Measurements from ENCODE around the gene GCNT1. TPM values are rescaled to one million over a fixed set of nuclear protein-coding genes. Genes with fewer than 3 reads are reported as not detected.

Gene GCNT1
- 1 to 10 TPM in 6 of 8 experiments, under 1 TPM in 2; 0.60 to 2.7 (median 1.3) TPM for total RNA-seq

- Histone ChIP-seq H3K27ac (no peak within 1 kb of the TSS), H3K4me1 (replicated peaks in 1 of 2) (peaks cover 0 to 9% of the 10 kb centered on the region in 2 donors), H3K4me3 (peak within 1 kb of the TSS; percentile 46 to 64 (median 46))
- 0 to 20% (median 4%) methylated on average over 1 to 5 of the region's 65 CpGs; no CpG with 5 or more reads in 4 of the 10 experiments for WGBS, 10 experiments
- in situ Hi-C loops (cut with MboI; ENCODE audit: low pct_unique_long_range_greater_than_20kb in 2 of 9, low sequenced_read_pairs in 9 of 9, unreplicated experiment in 9 of 9) = loop anchor here in 1 of 9 experiments (25.0 kb wide), 1 partner anchor 253 kb away; no protein-coding TSS in a partner anchor
- ATAC-seq (replicated peaks in 6 of 8) = peak; percentile 79 to 97 (median 94)
Measured at GRCh38 chr9:76458903-76459693, at the start of gene GCNT1. GCNT1 (plus strand) TSS chr9:76459182; CDS start chr9:76502382, 43,200 bp downstream.

GRCh38 chr9:76412638-76413037, 46.3 kb upstream of the GCNT1 start:
- 17 to 100% (median 60%) methylated on average over 1 to 2 of the region's 2 CpGs; no CpG with 5 or more reads in 3 of the 10 experiments for WGBS, 10 experiments
- Histone ChIP-seq H3K4me3 (no peak overlapping the region), H3K27ac (no peak overlapping the region), H3K4me1 (replicated peaks in 1 of 2) (no peaks in the 10 kb centered on the region)
- in situ Hi-C loops (cut with MboI; ENCODE audit: low pct_unique_long_range_greater_than_20kb in 2 of 9, low sequenced_read_pairs in 9 of 9, unreplicated experiment in 9 of 9) = no loop called here
- no peak for ATAC-seq (replicated peaks in 6 of 8)

- H3K4me3 ChIP-seq = no peak overlapping the region
- in situ Hi-C loops (cut with MboI; ENCODE audit: low pct_unique_long_range_greater_than_20kb in 2 of 9, low sequenced_read_pairs in 9 of 9, unreplicated experiment in 9 of 9) = no loop called here
- no peak overlapping the region for H3K27ac ChIP-seq
- no peaks in the 10 kb centered on the region for H3K4me1 ChIP-seq (replicated peaks in 1 of 2)
- ATAC-seq (replicated peaks in 6 of 8) = no peak
Measured at GRCh38 chr9:76413658-76414057, 45.3 kb upstream of the GCNT1 start.

GRCh38 chr9:76414661-76415060, 44.3 kb upstream of the GCNT1 start:
- 40 to 100% (median 86%) methylated on average over 1 to 4 of the region's 4 CpGs; no CpG with 5 or more reads in 1 of the 10 experiments for WGBS, 10 experiments
- in situ Hi-C loops (cut with MboI; ENCODE audit: low pct_unique_long_range_greater_than_20kb in 2 of 9, low sequenced_read_pairs in 9 of 9, unreplicated experiment in 9 of 9) = no loop called here

GRCh38 chr9:76415154-76415553, 43.8 kb upstream of the GCNT1 start:
- no peak for ATAC-seq (replicated peaks in 6 of 8)
- in situ Hi-C loops (cut with MboI; ENCODE audit: low pct_unique_long_range_greater_than_20kb in 2 of 9, low sequenced_read_pairs in 9 of 9, unreplicated experiment in 9 of 9) = no loop called here
- Histone ChIP-seq H3K27ac (no peak overlapping the region), H3K4me3 (no peak overlapping the region), H3K4me1 (replicated peaks in 1 of 2) (no peaks in the 10 kb centered on the region)
- 100% methylated on average over 1 to 2 of the region's 2 CpGs; no CpG with 5 or more reads in 6 of the 10 experiments for WGBS, 10 experiments

More at GRCh38 chr9:76414661-76415060, 44.3 kb upstream of the GCNT1 start:
- no peak for ATAC-seq (replicated peaks in 6 of 8)
- Histone ChIP-seq H3K27ac (no peak overlapping the region), H3K4me3 (no peak overlapping the region), H3K4me1 (replicated peaks in 1 of 2) (no peaks in the 10 kb centered on the region)

GRCh38 chr9:76415731-76416130, 43.3 kb upstream of the GCNT1 start:
- Histone ChIP-seq H3K27ac (no peak overlapping the region), H3K4me1 (replicated peaks in 1 of 2) (no peaks in the 10 kb centered on the region), H3K4me3 (no peak overlapping the region)
- in situ Hi-C loops (cut with MboI; ENCODE audit: low pct_unique_long_range_greater_than_20kb in 2 of 9, low sequenced_read_pairs in 9 of 9, unreplicated experiment in 9 of 9) = no loop called here
- ATAC-seq (replicated peaks in 6 of 8) = peak in 2 of 8 experiments; percentile 37 to 40

GRCh38 chr9:76417394-76417793, 41.6 kb upstream of the GCNT1 start:
- ATAC-seq (replicated peaks in 6 of 8) = no peak
- WGBS, 10 experiments = 0 to 86% (median 29%) methylated on average over 1 of the region's 1 CpG; no CpG with 5 or more reads in 2 of the 10 experiments

GRCh38 chr9:76419782-76420380, 39.1 kb upstream of the GCNT1 start:
- Histone ChIP-seq H3K27ac (no peak overlapping the region), H3K4me3 (no peak overlapping the region), H3K4me1 (replicated peaks in 1 of 2) (no peaks in the 10 kb centered on the region)
- WGBS, 10 experiments = 42 to 100% (median 88%) methylated on average over 1 to 2 of the region's 2 CpGs; no CpG with 5 or more reads in 1 of the 10 experiments
- in situ Hi-C loops (cut with MboI; ENCODE audit: low pct_unique_long_range_greater_than_20kb in 2 of 9, low sequenced_read_pairs in 9 of 9, unreplicated experiment in 9 of 9) = no loop called here
- peak in 3 of 8 experiments; percentile 27 to 63 (median 46) for ATAC-seq (replicated peaks in 6 of 8)

More at GRCh38 chr9:76417394-76417793, 41.6 kb upstream of the GCNT1 start:
- H3K4me1 ChIP-seq (replicated peaks in 1 of 2) = no peaks in the 10 kb centered on the region
- in situ Hi-C loops (cut with MboI; ENCODE audit: low pct_unique_long_range_greater_than_20kb in 2 of 9, low sequenced_read_pairs in 9 of 9, unreplicated experiment in 9 of 9) = no loop called here
- H3K27ac ChIP-seq = no peak overlapping the region
- H3K4me3 ChIP-seq = no peak overlapping the region

GRCh38 chr9:76423216-76424177, 35.5 kb upstream of the GCNT1 start:
- 50 to 100% (median 87%) methylated on average over 1 to 2 of the region's 2 CpGs; no CpG with 5 or more reads in 2 of the 10 experiments for WGBS, 10 experiments
- Histone ChIP-seq H3K27ac (no peak overlapping the region), H3K4me1 (replicated peaks in 1 of 2) (no peaks in the 10 kb centered on the region), H3K4me3 (no peak overlapping the region)
- no peak for ATAC-seq (replicated peaks in 6 of 8)
- in situ Hi-C loops (cut with MboI; ENCODE audit: low pct_unique_long_range_greater_than_20kb in 2 of 9, low sequenced_read_pairs in 9 of 9, unreplicated experiment in 9 of 9) = no loop called here

- no peak overlapping the region for H3K27ac ChIP-seq
- H3K4me3 ChIP-seq = no peak overlapping the region
- in situ Hi-C loops (cut with MboI; ENCODE audit: low pct_unique_long_range_greater_than_20kb in 2 of 9, low sequenced_read_pairs in 9 of 9, unreplicated experiment in 9 of 9) = no loop called here
- ATAC-seq (replicated peaks in 6 of 8) = no peak
- 70 to 100% (median 96%) methylated on average over 1 to 4 of the region's 4 CpGs for WGBS, 10 experiments
- no peaks in the 10 kb centered on the region for H3K4me1 ChIP-seq (replicated peaks in 1 of 2)
Measured at GRCh38 chr9:76424491-76424890, 34.5 kb upstream of the GCNT1 start.

GRCh38 chr9:76425677-76426453, 33.1 kb upstream of the GCNT1 start:
- Histone ChIP-seq H3K4me1 (replicated peaks in 1 of 2) (no peaks in the 10 kb centered on the region), H3K27ac (no peak overlapping the region), H3K4me3 (no peak overlapping the region)
- in situ Hi-C loops (cut with MboI; ENCODE audit: low pct_unique_long_range_greater_than_20kb in 2 of 9, low sequenced_read_pairs in 9 of 9, unreplicated experiment in 9 of 9) = loop anchor here in 6 of 9 experiments (25.0 kb wide), 3 partner anchors 211 to 286 kb away; no protein-coding TSS in a partner anchor
- 78 to 100% (median 91%) methylated on average over 3 to 7 of the region's 8 CpGs; no CpG with 5 or more reads in 3 of the 10 experiments for WGBS, 10 experiments
- no peak for ATAC-seq (replicated peaks in 6 of 8)

Data from motor neuron (in vitro differentiated cells).